Hematopoietic multipotent progenitor cell (in vitro differentiated cells): ENCODE measurements around the gene MXI1. TPM values are rescaled to one million over a fixed set of nuclear protein-coding genes. Genes with fewer than 3 reads are reported as not detected.
"Not testable (repeated sequence)": the region's sequence is repeated elsewhere in the genome, so short reads cannot be mapped to it uniquely, and the experiment has no call there.

Experiments used
- DNase-seq, 3 donors: peaks; one replicate each; pipeline ENCODE4 v3.0.0-alpha.2; 2011 to 2015; ENCODE audit warnings: low read depth in 2 of 3, low spot score in 2 of 3
- total RNA-seq: library from RNA; depleted of rRNA; stranded (reverse); fragments of >200 nt; gene quantifications from one replicate; pipeline ENCODE4 v1.2.3, GENCODE V29; 2012

Gene MXI1
- total RNA-seq, 1 donor: 10.8 TPM

GRCh38 chr10:110269374-110270318 is 62.2 kb downstream of the MXI1 start:
- peak in 1 of 3 donors; percentile 46 for DNase-seq

DNA sequence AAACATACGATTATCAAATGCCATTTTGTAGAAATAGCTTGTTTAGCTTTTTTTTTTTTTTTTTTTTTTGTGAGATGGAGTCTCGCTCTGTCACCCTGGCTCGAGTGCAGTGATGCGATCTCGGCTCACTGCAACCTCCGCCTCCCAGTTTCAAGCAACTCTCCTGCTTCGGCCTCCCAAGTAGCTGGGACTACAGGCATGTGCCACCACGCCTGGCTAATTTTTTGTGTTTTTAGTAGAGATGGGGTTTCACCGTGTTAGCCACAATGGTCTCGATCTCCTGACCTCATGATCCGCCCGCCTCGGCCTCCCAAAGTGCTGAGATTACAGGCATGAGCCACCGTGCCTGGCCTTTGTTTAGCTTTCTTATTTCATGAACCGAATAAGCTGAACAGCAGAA is 65.6 kb downstream of the MXI1 start:
- DNase-seq: not testable (repeated sequence)

- DNase-seq: peak in 1 of 3 donors; percentile 7
These were observed 66.1 kb downstream of the MXI1 start for GRCh38 chr10:110273474-110273873.

DNA sequence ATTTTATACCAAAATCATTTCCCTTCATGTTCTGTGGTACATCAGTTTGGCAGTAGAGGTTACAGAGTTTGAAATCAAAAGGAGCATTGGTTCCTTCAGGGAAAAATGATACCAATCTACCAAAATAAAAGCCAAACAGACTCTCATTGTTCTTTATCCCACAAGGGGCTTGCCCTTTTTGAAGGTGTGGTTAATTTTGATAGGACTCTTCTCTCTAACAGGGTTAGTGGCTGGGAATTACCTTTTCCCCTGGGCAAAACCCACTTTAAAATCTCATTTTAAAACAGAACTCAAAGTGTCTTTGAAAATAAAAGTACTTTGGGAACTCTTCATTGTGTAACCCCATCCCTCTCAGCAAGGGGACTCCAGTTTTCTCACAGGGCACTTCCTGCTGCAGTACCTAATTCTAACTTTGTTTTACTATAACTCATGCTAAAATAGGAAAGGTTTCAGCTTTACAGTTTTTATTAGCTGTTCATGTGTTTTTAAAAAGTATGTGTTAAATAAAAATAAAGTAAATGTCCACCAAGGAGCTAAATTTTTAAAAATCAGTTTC is 66.7 kb downstream of the MXI1 start:
- DNase-seq: no peak

DNA sequence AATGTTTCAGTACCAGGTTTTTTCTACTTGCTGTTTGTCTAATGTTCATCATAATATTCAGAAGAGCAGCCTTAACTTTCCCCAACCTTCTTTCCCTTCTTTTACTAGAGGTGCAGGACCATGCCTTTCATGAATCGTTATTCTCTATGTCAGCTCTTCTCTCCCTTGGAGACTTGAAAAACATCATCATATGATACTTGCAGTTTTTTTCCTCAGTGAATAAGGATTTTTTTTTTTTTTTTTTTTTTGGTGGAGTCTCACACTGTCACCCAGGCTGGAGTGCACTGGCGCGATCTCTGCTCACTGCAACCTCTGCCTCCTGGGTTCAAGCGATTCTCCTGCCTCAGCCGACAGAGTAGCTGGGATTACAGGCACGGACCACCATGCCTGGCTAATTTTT is 67.2 kb downstream of the MXI1 start:
- DNase-seq: no peak

DNA sequence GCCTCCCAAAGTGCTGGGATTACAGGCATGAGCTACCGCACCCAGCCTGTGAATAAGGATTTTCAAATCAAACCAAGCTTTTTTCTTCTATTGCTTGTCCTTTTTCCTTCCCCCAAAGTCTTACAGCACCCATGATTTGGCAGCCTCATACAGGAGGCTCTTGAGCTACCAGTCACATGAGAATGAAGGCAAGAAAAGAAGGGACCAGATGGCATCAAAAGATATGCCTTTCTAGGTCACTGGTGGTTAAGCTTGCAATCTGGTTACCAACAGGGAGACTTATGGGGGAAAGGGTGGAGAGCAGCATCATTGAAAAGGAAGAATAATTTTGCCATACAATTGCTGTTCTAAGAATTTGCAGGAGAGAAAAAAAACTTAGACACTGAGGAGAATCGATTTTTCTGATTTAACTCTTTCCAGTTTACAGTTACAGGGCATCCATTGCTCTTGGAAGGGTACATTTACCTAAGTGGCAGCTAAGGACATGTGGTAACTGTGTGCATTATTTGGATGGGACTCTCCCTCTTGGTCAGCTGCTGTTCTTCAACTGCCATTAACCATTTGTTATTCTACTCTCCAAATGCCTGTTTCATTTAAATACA is 67.8 kb downstream of the MXI1 start:
- peak in 2 of 3 donors; percentile 47 to 82 for DNase-seq

- no peak for DNase-seq
These were observed 69.2 kb downstream of the MXI1 start for GRCh38 chr10:110276603-110277002.

DNA sequence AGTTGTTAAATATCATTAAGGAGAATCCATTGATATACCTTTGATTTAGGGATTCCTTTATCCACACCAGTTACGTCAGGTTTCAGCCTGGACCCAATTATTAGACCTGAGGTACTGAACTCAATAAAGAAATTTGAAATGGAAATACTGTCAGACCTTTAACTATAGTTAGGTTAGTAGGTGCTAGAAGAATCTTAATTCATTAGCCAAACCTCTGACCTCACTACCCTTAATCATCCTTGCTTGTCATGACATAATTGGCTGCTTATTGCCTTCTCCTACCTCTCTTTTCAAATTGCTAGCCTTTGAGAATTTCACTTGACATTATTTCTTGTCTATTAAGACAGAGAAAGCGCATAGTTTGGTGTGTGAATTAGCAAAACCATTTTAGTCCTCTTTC is 70.2 kb downstream of the MXI1 start:
- DNase-seq: no peak

DNA sequence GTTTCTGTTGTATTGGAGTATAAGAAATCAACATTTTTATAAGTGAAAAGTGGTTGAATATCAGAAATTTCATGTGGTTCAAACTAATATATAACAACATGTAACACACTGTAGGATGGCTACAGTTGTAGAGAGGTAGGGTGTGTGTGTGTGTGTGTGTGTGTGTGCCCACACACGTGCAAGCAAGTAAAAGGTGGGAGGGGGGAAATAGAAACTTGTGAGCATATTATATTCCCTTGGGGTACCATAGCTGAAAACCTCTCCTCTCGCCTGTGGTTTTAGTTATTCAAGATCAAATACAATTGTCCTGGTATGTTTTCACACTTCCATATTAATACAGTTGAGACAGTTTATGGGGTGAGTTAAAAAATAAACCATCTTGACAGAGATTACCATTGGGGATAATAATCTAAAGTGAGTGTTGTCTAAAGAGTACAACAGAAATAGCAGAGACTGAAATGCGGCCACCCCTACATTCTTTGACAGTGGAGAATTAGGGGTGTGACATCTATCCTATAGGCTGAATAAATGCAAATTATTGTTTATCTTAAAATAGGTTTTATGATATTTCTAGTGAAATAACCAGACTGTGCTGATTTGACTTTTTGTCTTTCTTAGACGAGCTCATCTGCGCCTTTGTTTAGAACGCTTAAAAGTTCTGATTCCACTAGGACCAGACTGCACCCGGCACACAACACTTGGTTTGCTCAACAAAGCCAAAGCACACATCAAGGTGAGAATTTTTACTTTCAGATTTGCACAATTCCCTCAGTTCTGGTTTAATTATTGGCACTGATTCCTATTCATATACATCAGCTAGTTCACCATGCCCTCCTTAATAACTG is 71.4 kb downstream of the MXI1 start:
- DNase-seq: no peak

- DNase-seq: peak; percentile 29 to 76 (median 70)
These were observed 72.1 kb downstream of the MXI1 start for GRCh38 chr10:110279407-110279986.

- DNase-seq: no peak
These were observed 76.9 kb downstream of the MXI1 start for GRCh38 chr10:110284262-110284661.

- no peak for DNase-seq
These were observed 78.1 kb downstream of the MXI1 start for GRCh38 chr10:110285501-110285900.

- DNase-seq: no peak
These were observed 79.4 kb downstream of the MXI1 start for GRCh38 chr10:110286841-110287240.

- no peak for DNase-seq
These were observed 89.6 kb downstream of the MXI1 start for GRCh38 chr10:110296966-110297365.

DNA sequence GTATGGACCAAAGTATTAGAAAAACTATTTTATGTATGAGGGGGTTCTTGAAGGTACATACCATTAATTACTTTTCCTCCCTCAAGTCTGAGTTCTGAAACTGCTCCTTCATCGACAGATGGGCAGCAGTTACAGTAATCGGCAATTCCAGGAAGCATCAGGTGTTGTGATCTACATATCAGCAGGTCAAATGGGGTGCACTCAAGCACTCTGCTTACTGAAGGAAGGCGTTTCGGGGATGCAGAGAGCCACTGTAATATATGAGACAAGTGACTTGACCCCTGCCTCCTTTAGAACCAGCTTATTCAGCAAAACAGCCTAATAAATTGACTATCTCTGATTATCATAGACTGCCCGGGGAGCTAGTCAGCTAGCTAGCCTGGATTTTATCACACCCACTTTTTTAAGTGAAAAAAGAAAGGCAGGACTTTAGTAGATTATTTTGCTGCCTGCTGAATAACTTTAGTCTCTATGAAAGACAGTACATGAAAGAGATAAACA is 93.1 kb downstream of the MXI1 start:
- DNase-seq: no peak

- no peak for DNase-seq
These were observed 96.3 kb downstream of the MXI1 start for GRCh38 chr10:110303681-110304080.

DNA sequence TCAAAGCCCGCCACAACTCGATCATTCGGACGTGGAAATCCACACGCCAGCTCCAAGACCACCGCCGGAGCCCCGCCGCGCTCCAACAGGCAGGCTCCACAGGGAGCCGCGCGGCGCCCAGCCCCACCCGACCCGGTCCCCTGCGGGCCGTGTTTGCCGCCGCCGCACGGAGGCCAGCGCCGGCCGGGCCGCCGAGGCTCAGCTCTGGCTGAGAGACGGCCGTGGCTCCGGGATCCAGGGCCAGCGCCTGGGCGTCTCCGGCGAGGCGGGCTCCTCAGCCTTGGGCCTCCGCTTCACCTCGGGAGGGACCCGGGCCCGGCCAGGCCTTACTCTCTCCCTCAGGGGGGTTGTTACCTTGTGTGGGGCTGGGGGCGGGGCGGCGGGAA is 97.0 kb downstream of the MXI1 start:
- no peak for DNase-seq

- peak; percentile 97 to 98 (median 97) for DNase-seq
These were observed 97.5 kb downstream of the MXI1 start, which contains the start of gene SMNDC1 for GRCh38 chr10:110304780-110305421. Gene SMNDC1, minus strand, starts transcription at chr10:110304920. Its CDS starts 1,333 bp downstream, at chr10:110303587.

DNA sequence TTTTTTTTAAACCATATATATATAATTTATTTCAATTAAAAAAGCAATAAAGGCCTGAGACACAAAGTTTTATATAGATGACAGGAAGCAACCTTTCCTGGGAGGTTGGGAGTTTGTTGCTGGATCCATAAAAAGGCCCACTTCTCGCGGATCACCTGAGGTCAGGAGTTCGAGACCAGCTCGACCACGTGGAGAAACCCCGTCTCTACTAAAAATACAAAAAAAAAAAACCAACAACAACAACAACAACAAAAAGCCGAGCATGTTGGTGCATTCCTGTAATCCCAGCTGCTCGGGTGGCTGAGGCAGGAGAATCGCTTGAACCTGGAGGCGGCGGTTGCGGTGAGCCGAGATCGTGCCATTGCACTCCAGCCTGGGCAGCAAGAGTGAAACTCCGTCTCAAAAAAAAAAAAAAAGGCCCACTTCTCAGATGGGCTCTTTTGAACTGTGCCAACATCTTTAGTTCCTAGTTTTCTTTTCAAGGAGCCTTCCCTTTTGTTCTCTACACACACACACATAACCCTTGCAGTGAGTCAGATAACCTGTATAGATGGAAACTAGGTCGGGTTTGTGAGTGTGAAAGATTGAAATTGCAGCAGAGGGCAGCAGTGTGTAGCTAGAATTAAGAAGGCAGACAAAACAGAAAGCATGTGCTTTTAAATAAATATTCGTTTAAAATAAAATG is 98.5 kb downstream of the MXI1 start:
- DNase-seq: peak; percentile 34 to 93 (median 86)
